ENCODE data around the gene DIP2C. TPM values are rescaled to one million over a fixed set of nuclear protein-coding genes. Genes with fewer than 3 reads are reported as not detected.

The DIP2C gene
- total and polyA plus RNA-seq, 2 donors (not counting 1 experiment from before 2014, with no cell fraction given) = 1.3 to 1.9 TPM

DNA sequence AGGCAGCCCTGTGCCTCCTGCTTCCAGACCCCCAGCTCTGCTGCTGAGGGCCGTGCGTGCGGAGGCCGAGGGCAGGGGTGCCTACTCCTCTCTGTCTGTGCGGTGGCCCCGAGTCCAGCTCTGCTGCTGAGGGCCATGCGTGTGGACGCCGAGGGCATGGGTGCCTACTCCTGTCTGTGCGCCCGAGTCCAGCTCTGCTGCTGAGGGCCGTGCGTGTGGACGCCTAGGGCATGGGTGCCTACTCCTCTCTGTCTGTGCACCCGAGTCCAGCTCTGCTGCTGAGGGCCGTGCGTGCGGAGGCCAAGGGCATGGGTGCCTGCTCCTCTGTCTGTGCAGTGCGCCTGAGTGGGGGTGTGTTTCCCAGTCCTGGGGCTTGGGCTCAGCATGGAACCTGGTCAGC is 411.5 kb downstream of the DIP2C start:
- Mint-ChIP-seq H3K27me3 (no peaks in the 10 kb centered on the region), H3K4me1 (peaks cover under 1% of the 10 kb centered on the region), H3K27ac (no peak overlapping the region), H3K9me3 (ENCODE audit: insufficient read depth) (no peaks in the 10 kb centered on the region), H3K4me3 (no peak overlapping the region)
- CTCF ChIA-PET = no interaction called here
- H3K4me3 ChIP-seq (ENCODE audit: control extremely low read depth in 1 of 5, extremely low read depth in 1 of 5, insufficient read depth in 1 of 5, low read depth in 2 of 5, low read length in 4 of 5) = no peak overlapping the region
- intact Hi-C loops (cut with micrococcal nuclease) = no loop called here
- H3K79me2 ChIP-seq (ENCODE audit: control insufficient read depth, insufficient read depth, low read length) = no peaks in the 10 kb centered on the region
- H2AFZ ChIP-seq (ENCODE audit: insufficient read depth, low read depth, low read length, poor library complexity, severe bottlenecking) = no peak overlapping the region
- H3K27ac ChIP-seq (ENCODE audit: low read length in 2 of 2) = no peak overlapping the region
- peaks cover 0 to 22% of the 10 kb centered on the region in 2 experiments for H3K36me3 ChIP-seq (replicated peaks in 1 of 2; ENCODE audit: control extremely low read depth in 1 of 2, control insufficient read depth in 1 of 2, extremely low read depth in 1 of 2, insufficient read depth in 2 of 2, low read length in 1 of 2)
- POLR2A ChIA-PET = no interaction called here
- no peaks in the 10 kb centered on the region for H3K27me3 ChIP-seq (replicated peaks in 1 of 4; ENCODE audit: control extremely low read depth in 1 of 4, control insufficient read depth in 3 of 4, insufficient read depth in 4 of 4, low read length in 3 of 4)
- WGBS (ENCODE audit: insufficient coverage) = 98% methylated on average over 19 of the region's 19 CpGs
- ATAC-seq (ENCODE audit: low read depth) = no peak
- no peak for DNase-seq
- H4K20me1 ChIP-seq (ENCODE audit: control insufficient read depth, insufficient read depth, low read length, poor library complexity, severe bottlenecking) = no peaks in the 10 kb centered on the region
- H3K4me2 ChIP-seq (replicated peaks; ENCODE audit: low read depth, low read length, poor library complexity, severe bottlenecking) = no peak overlapping the region
- TF ChIP-seq EZH2 (IDR thresholded peaks at IDR 0.05; ENCODE audit: borderline replicate concordance, insufficient read depth, low read depth, low read length, poor library complexity, severe bottlenecking) (no peak), CTCF (IDR thresholded peaks at IDR 0.05) (no peak)
- no peak overlapping the region for H3K9ac ChIP-seq (ENCODE audit: low read length)
- no peaks in the 10 kb centered on the region for H3K9me3 ChIP-seq (ENCODE audit: control extremely low read depth in 1 of 3, control insufficient read depth in 2 of 3, insufficient read depth in 1 of 3, low read length in 2 of 3)
- no peaks in the 10 kb centered on the region for H3K4me1 ChIP-seq (ENCODE audit: control insufficient read depth in 2 of 2, insufficient read depth in 2 of 2, low read length in 2 of 2)

DNA sequence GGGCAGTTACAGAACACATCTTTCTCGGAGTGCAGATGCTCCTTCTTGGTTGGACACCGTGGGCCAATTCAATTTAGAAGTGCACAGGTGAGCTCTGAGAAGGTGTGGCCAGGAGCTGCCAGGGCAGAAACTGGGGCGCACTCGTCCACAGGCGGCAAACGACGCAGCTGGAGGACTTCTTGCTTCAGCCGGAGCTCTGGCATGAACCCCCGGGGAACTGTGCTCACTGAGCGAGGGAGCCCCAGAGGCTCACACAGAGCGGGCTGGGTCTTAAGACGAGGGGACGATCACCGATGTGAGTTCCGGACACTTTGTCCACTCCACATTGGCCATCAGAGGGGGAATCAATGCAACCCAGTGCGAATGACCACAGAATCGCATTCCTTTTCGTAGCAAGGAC is 413.8 kb downstream of the DIP2C start:
- no peak overlapping the region for H3K4me3 Mint-ChIP-seq
- intact Hi-C loops (cut with micrococcal nuclease) = no loop called here
- CTCF ChIA-PET = no interaction called here

More for the DNA sequence above, 413.8 kb downstream of the DIP2C start:
- Histone ChIP-seq H3K4me2 (replicated peaks; ENCODE audit: low read depth, low read length, poor library complexity, severe bottlenecking) (no peak overlapping the region), H3K36me3 (replicated peaks in 1 of 2; ENCODE audit: control extremely low read depth in 1 of 2, control insufficient read depth in 1 of 2, extremely low read depth in 1 of 2, insufficient read depth in 2 of 2, low read length in 1 of 2) (peaks cover 0 to 7% of the 10 kb centered on the region in 2 experiments), H4K20me1 (ENCODE audit: control insufficient read depth, insufficient read depth, low read length, poor library complexity, severe bottlenecking) (no peaks in the 10 kb centered on the region), H3K27ac (ENCODE audit: low read length in 2 of 2) (no peak overlapping the region), H3K27me3 (replicated peaks in 1 of 4; ENCODE audit: control extremely low read depth in 1 of 4, control insufficient read depth in 3 of 4, insufficient read depth in 4 of 4, low read length in 3 of 4) (no peaks in the 10 kb centered on the region), H3K4me3 (ENCODE audit: control extremely low read depth in 1 of 5, extremely low read depth in 1 of 5, insufficient read depth in 1 of 5, low read depth in 2 of 5, low read length in 4 of 5) (no peak overlapping the region), H3K4me1 (ENCODE audit: control insufficient read depth in 2 of 2, insufficient read depth in 2 of 2, low read length in 2 of 2) (no peaks in the 10 kb centered on the region), H3K9me3 (ENCODE audit: control extremely low read depth in 1 of 3, control insufficient read depth in 2 of 3, insufficient read depth in 1 of 3, low read length in 2 of 3) (no peaks in the 10 kb centered on the region), H2AFZ (ENCODE audit: insufficient read depth, low read depth, low read length, poor library complexity, severe bottlenecking) (no peak overlapping the region), H3K79me2 (ENCODE audit: control insufficient read depth, insufficient read depth, low read length) (no peaks in the 10 kb centered on the region), H3K9ac (ENCODE audit: low read length) (no peak overlapping the region)
- Mint-ChIP-seq H3K4me1 (no peaks in the 10 kb centered on the region), H3K9me3 (ENCODE audit: insufficient read depth) (no peaks in the 10 kb centered on the region), H3K27ac (no peak overlapping the region), H3K27me3 (no peaks in the 10 kb centered on the region)
- POLR2A ChIA-PET = no interaction called here
- TF ChIP-seq EZH2 (IDR thresholded peaks at IDR 0.05; ENCODE audit: borderline replicate concordance, insufficient read depth, low read depth, low read length, poor library complexity, severe bottlenecking) (no peak), CTCF (IDR thresholded peaks at IDR 0.05) (no peak)
- no peak for DNase-seq
- ATAC-seq (ENCODE audit: low read depth) = no peak
- 92% methylated on average over 18 of the region's 18 CpGs for WGBS (ENCODE audit: insufficient coverage)
